Memory B cell (primary cell): ENCODE data around the gene SIK3.

Experiments used
- ATAC-seq: fragments of 150-1000 bp; cut with Tn5 transposase; 2 replicates; pipeline ENCODE4 v1.10.0; 2021; ENCODE audit warnings: low read depth, mild to moderate bottlenecking, moderate library complexity
- DNase-seq, 2 donors: peaks; one replicate each; pipeline ENCODE4 v3.0.0; 2022; ENCODE audit warnings: low spot score in 2 of 2
- H3K27ac Mint-ChIP-seq: one replicate; pipeline ENCODE4 v1.8.0; 2022; ENCODE audit warnings: mild to moderate bottlenecking, moderate library complexity, mixed read lengths
- H3K27me3 Mint-ChIP-seq: one replicate; pipeline ENCODE4 v1.8.0; 2022; ENCODE audit warnings: mixed read lengths
- H3K36me3 Mint-ChIP-seq: one replicate; pipeline ENCODE4 v1.8.0; 2022; ENCODE audit warnings: mild to moderate bottlenecking, mixed read lengths
- H3K4me1 Mint-ChIP-seq: one replicate; pipeline ENCODE4 v1.8.0; 2022; ENCODE audit warnings: mixed read lengths
- H3K4me3 Mint-ChIP-seq: one replicate; pipeline ENCODE4 v1.8.0; 2022; ENCODE audit warnings: mild to moderate bottlenecking, moderate library complexity, mixed read lengths
- H3K9me3 Mint-ChIP-seq: one replicate; pipeline ENCODE4 v1.8.0; 2022; ENCODE audit warnings: mixed read lengths

The SIK3 gene

DNA sequence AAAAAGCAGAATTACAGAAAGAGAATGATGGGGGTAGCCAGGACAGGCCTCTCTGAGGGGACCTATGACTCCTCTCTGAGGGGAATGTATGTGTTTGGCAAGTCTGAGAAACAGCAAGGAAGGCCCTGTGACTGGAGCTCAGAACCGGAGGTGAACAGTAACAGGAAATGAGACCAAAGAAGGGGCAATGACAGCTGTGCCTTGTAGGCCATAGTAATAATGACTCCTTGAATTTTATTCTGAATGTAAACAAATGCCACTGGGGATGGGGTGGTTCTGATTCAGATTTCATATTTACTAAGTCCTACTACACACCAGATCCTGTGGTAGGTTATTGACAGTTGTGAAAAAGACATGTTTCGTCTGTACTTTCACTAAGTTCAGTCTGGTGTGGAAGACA, 208.0 kb downstream of the SIK3 start:
- DNase-seq (no peak), ATAC-seq (no peak)
- H3K9me3 Mint-ChIP-seq, result no peaks in the 10 kb centered on the region
- peaks cover 21% of the 10 kb centered on the region for H3K36me3 Mint-ChIP-seq
- H3K27me3 Mint-ChIP-seq, result no peaks in the 10 kb centered on the region
- no peak overlapping the region for H3K4me3 Mint-ChIP-seq
- H3K27ac Mint-ChIP-seq, result peak overlapping the region; percentile 82
- peaks cover 8% of the 10 kb centered on the region for H3K4me1 Mint-ChIP-seq

DNA sequence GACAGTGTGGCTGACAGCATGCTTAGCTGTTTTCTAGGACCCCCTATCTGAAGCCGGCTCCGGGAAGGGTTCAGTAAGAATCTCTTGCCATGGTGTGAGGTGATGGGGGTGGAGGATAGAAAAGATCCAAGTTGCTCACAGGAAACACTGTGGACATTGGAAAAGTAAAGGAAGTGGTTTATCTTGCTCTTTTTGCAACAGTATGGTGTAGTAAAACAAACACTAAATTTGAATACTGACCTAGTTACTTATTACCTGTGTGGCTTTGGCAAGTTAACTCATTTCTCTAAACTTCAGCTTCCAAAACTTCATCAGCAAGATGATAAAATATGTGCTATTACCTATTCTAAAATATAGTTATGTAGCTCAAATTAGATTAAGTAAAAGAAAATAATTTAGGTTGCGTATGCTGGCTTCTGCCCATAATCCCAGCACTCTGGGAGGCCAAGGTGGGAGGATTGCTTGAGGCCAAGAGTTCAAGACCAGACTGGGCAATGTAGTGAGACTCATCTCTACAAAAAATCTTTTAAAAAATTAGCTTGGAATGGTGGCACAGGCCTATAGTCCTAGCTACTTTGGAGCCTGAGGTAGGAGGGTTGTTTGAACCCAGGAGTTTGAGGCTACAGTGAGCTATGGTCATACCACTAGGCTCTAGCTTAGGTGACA, 209.2 kb downstream of the SIK3 start:
- Mint-ChIP-seq H3K36me3 (peaks cover 18% of the 10 kb centered on the region), H3K4me1 (peaks cover 5% of the 10 kb centered on the region), H3K27me3 (no peaks in the 10 kb centered on the region), H3K9me3 (no peaks in the 10 kb centered on the region), H3K4me3 (no peak overlapping the region), H3K27ac (no peak overlapping the region)
- no peak for DNase-seq
- no peak for ATAC-seq

DNA sequence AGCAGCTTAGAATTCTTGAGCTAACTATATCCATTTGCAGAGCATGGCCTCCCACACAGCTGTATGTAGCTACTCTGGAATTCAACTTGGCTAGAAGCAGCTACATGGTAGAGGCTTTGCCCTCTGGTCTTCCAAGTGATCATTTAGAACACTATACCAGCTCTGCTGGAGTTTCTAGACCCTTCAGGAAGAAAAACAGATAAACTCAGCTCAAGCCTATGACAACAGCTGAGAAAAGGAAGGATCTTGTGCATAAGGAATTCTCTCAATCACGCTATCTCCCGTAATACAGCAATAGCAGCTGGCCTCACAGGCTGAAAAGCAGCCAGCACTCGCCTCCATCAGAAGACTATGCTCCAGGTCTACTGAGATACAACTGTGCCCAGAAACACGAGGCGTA, 210.2 kb downstream of the SIK3 start:
- H3K4me1 Mint-ChIP-seq, result peaks cover 5% of the 10 kb centered on the region
- peaks cover 14% of the 10 kb centered on the region for H3K36me3 Mint-ChIP-seq
- no peak for DNase-seq
- no peaks in the 10 kb centered on the region for H3K9me3 Mint-ChIP-seq
- no peak for ATAC-seq
- H3K27me3 Mint-ChIP-seq, result no peaks in the 10 kb centered on the region
- H3K27ac Mint-ChIP-seq, result peak overlapping the region; percentile 35
- H3K4me3 Mint-ChIP-seq, result no peak overlapping the region

DNA sequence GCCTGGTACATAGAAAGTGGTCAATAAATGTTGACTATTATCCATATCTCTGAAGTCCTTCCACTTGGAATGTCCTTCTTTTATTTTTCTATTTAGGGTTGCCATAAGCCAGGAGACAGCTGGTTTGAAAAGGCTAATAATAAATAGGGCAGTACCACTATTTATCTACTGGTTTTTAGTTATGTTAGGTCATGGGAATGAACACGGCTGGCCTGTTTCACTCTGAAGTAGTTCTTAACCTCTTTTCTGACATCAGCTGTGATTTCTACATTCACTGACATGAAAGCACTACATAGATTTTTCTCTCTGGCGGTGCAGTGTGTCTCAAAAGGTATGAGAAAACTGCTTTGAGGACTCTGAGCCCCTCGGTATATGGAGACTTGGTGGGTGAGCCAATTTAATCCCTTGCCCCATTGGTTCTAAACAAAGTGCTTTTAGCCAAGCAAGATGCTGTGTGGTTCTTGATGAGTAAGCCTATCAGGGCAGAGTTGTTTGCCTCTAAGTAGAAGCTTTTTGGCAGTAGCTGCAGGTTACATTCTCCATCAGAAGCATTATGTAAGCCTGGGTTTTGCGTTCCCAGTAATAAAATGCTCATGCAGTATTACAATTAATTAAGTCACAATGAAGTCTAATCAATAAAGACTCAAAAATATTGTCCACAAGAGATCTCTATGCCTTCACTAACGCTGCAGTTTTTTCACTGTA, 212.1 kb downstream of the SIK3 start:
- no peak for ATAC-seq
- H3K4me1 Mint-ChIP-seq, result peaks cover 5% of the 10 kb centered on the region

DNA sequence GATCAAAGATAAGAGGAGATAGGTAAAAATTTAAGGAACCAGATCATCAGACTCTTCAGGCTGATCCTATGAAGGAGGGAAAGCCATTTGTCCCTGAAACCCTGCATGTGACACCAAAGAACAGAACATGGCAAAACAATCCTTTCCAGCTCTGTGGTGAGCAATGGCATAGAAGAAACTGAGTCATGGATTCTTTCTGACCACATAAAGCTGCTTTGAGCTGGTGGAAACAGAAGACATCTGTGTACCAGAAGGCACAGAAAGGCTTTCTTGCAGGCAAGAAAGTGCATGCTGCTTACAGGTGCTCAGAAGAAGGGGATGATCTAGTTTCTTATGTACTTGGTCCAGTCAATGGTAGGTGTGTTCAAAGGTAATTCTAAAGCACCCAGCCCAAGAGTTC, 215.8 kb downstream of the SIK3 start:
- Mint-ChIP-seq H3K9me3 (no peaks in the 10 kb centered on the region), H3K4me1 (peaks cover 10% of the 10 kb centered on the region), H3K27ac (peak overlapping the region; percentile 18), H3K4me3 (no peak overlapping the region), H3K36me3 (peaks cover 10% of the 10 kb centered on the region), H3K27me3 (no peaks in the 10 kb centered on the region)
- no peak for DNase-seq
- no peak for ATAC-seq

More for the DNA sequence above, 212.1 kb downstream of the SIK3 start:
- Mint-ChIP-seq H3K4me3 (no peak overlapping the region), H3K9me3 (no peaks in the 10 kb centered on the region), H3K27me3 (no peaks in the 10 kb centered on the region), H3K36me3 (peaks cover 4% of the 10 kb centered on the region), H3K27ac (peak overlapping the region; percentile 75)
- DNase-seq, result no peak

DNA sequence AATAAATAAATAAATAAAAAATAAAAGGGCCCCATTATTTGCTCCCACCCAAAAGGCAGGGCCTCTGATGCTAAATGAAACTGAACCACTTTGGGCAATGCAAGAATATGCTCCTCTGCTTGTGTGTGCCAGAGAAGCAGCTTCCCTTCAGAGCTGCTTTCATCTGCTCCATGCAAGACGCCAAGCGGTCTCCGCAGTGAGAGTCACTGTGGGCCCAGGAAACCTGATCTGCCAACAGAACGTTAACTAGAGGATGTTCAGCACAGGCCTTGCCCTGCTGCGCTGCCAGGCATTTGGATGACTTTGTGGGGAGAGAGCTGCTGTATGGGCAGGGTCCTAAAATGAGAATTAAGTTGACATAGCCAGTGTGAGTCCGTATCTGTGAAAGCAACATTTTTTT, 217.1 kb downstream of the SIK3 start:
- Mint-ChIP-seq H3K9me3 (no peaks in the 10 kb centered on the region), H3K4me1 (peaks cover 10% of the 10 kb centered on the region), H3K4me3 (no peak overlapping the region), H3K27me3 (no peaks in the 10 kb centered on the region), H3K27ac (no peak overlapping the region), H3K36me3 (peaks cover 10% of the 10 kb centered on the region)
- DNase-seq (no peak), ATAC-seq (no peak)

DNA sequence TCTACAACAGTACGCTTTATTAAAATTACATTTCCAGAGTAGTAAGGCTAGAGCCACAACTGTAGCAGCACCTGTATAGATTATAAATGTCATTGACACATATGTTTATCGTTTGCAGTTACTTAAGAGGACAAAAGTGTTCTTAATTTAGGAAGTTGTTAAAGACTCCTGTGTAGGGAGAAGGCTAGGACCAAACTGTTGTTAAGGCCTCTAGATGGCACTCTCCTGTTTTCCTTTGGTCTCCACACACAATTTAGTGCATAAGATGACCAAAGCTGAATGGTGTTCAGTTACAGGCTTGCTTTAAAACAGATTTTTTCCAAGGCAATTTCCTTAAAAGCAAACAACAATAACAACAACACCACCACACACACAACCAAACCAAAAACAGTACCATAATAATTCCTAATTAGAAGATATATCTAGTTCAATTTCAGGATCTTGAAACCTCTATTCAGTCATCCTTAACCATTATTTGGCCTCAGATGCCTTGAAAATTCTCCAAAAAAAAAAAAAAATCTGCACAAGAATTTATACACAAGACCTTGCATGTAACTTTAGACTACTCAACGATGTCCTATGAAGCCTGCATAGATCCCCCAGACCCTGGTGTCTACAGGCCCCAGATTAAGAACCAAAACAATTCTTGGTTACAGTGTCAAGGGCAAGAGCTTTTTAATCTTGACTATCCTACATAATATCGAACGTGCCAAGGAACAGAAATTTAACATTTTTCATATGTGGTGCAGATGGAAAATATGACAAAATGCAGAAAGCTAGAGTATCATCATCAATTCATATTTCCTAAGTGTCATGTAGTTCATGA, 218.2 kb downstream of the SIK3 start:
- H3K9me3 Mint-ChIP-seq, result no peaks in the 10 kb centered on the region
- H3K4me1 Mint-ChIP-seq, result peaks cover 10% of the 10 kb centered on the region
- H3K27me3 Mint-ChIP-seq, result no peaks in the 10 kb centered on the region
- peak in 1 of 2 donors; percentile 42 for DNase-seq
- peaks cover 12% of the 10 kb centered on the region for H3K36me3 Mint-ChIP-seq
- no peak overlapping the region for H3K4me3 Mint-ChIP-seq
- peak; percentile 82 for ATAC-seq
- H3K27ac Mint-ChIP-seq, result peak overlapping the region; percentile 18

DNA sequence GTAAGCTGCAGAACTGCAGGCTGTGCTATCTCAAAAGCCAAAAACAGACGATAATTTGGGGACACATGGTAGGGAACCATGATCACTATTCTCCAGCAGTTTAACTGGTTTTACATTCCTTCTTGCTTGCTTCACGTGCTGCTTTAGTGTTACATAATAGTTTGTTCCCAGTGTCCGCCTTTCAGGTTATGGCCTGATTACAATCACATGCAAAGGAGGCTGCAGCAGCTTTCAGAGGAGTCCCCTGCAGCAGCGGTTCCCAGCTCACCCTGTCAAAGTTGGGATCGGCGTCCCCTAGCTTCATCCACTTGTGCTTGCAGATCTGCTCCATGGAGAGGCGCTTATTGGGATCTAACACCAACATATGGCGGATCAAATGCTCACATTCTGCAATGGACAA, 221.6 kb downstream of the SIK3 start:
- ATAC-seq, result no peak
- H3K36me3 Mint-ChIP-seq, result peaks cover 25% of the 10 kb centered on the region

DNA sequence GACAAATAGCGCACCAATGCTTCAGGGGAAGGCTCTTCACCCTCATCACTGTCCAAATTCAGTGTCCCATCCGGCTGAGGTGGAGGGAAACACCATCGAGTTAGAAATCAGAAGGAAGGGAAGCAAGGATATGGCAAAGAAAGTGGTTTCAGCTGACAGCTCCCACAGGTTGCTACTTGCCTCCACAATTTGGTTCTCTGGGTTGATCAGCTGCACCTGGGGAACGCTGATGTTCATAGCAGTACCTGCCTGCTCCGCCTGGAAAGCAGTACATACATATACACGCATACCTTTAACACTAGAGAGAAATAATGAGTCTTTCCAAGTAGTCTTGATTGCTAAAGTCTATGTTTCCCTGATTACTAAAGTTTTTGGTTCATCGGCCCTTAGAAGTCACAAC, 223.0 kb downstream of the SIK3 start:
- no peaks in the 10 kb centered on the region for H3K9me3 Mint-ChIP-seq
- H3K4me3 Mint-ChIP-seq, result no peak overlapping the region
- peaks cover 34% of the 10 kb centered on the region for H3K36me3 Mint-ChIP-seq
- ATAC-seq (no peak), DNase-seq (no peak)
- H3K27ac Mint-ChIP-seq, result no peak overlapping the region
- H3K4me1 Mint-ChIP-seq, result peaks cover 5% of the 10 kb centered on the region
- no peaks in the 10 kb centered on the region for H3K27me3 Mint-ChIP-seq

More for the DNA sequence above, 221.6 kb downstream of the SIK3 start:
- Mint-ChIP-seq H3K27ac (no peak overlapping the region), H3K27me3 (no peaks in the 10 kb centered on the region), H3K4me3 (no peak overlapping the region), H3K9me3 (no peaks in the 10 kb centered on the region), H3K4me1 (peaks cover 10% of the 10 kb centered on the region)
- DNase-seq, result no peak

DNA sequence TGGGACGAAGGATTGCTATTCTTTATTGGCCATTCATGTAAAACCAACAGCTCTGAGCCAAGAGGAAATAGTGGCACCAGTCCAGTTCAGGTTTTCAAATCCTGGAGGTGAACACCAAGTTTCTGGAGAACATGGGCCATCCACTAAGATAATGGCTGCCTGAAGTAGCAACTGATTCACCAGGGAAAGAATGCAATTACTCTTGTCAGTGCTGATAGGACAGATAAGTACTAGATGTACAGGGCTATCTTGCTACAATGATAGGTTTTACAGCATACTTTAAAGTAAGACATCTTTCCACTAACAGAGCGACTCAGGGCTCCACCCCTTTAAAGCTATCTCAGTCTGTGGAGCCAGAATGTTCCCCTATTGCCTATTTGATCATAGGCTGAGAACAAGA, 224.0 kb downstream of the SIK3 start:
- ATAC-seq (no peak), DNase-seq (no peak)
- Mint-ChIP-seq H3K36me3 (peaks cover 40% of the 10 kb centered on the region), H3K27ac (no peak overlapping the region), H3K9me3 (no peaks in the 10 kb centered on the region), H3K27me3 (no peaks in the 10 kb centered on the region), H3K4me1 (no peaks in the 10 kb centered on the region), H3K4me3 (no peak overlapping the region)

DNA sequence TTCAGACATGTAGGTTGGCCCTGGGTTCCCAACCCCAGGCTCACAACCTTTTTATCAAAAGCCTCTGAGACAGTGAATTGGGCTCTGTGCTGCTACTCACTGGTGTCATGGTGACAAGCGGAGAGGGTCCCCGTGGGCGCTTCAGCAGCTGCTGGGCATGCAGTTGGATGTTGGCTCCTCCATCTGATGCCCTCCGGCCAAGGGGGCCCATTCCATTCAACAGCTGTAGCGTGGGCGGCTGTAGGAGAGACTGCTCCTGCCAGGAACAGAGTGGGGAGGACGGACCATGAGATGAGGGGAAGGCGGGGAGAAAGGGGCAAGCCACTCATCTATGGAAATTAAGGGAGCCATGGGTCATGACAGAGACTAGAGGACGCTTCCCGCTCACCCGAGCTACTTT, 224.8 kb downstream of the SIK3 start:
- no peaks in the 10 kb centered on the region for H3K27me3 Mint-ChIP-seq
- DNase-seq (no peak), ATAC-seq (no peak)
- no peaks in the 10 kb centered on the region for H3K4me1 Mint-ChIP-seq
- H3K9me3 Mint-ChIP-seq, result no peaks in the 10 kb centered on the region
- H3K4me3 Mint-ChIP-seq, result no peak overlapping the region
- peaks cover 39% of the 10 kb centered on the region for H3K36me3 Mint-ChIP-seq
- no peak overlapping the region for H3K27ac Mint-ChIP-seq

DNA sequence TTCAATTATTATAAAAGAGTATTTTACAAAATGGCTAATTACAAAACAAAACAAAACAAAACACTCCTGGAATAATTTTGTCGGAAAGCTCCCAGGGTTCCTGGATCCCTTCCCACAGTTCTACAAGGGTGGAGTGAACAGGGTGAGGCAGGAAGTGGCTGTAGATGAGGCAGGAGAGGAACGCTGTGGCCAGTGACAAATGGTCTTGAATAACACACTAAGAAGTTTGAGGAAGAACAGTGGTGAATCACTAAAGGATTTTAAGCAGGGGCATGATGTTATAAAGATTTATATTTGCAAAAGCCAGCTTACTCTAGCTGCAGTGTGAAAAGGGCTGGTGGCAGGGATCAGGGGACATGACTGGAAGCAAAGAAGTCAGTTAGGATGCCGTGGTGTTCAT, 227.0 kb downstream of the SIK3 start:
- Mint-ChIP-seq H3K9me3 (no peaks in the 10 kb centered on the region), H3K36me3 (peaks cover 52% of the 10 kb centered on the region), H3K4me3 (no peak overlapping the region), H3K4me1 (no peaks in the 10 kb centered on the region), H3K27me3 (no peaks in the 10 kb centered on the region), H3K27ac (no peak overlapping the region)
- no peak for DNase-seq
- ATAC-seq, result no peak

DNA sequence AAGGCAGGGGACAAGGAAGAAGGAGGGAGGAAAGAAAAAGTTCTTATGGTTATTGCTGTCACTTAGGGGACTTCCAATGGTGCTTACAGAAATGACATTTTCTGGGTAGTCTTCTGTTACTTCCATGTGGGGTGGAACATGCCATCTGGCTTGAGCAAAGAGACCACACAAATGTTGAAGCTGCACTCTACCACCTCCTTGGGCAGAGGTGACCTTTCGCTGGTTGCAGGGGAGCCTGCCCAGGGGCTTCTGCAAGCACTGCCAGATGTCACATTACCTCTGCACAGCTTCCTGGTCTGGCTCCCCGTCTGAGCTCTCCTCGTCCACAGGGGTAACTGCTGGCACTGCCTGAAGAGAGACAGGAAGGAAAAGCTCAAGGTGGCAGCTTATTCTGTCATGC, 228.2 kb downstream of the SIK3 start:
- peaks cover 55% of the 10 kb centered on the region for H3K36me3 Mint-ChIP-seq

DNA sequence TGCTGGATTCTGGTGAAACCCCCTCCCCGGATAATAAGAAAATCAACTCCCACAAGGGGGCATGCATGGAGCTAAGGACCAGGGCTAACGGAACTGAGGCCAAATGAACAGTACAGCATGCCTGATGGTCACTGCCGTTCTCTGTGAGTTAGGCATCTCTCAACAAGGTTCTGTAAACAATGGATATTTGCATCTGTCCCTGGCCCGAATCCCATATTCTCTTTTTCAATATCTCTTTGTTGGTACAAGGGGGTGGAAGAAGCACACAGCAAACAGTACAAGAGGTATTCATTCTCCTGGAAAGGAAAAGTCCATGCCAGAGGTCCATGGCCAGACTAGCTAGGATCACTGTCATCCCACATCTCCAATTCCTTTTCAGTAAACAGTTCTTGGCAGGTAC, 228.6 kb downstream of the SIK3 start:
- Mint-ChIP-seq H3K36me3 (peaks cover 53% of the 10 kb centered on the region), H3K27ac (no peak overlapping the region), H3K27me3 (no peaks in the 10 kb centered on the region)

More for the DNA sequence above, 228.2 kb downstream of the SIK3 start:
- Mint-ChIP-seq H3K27ac (no peak overlapping the region), H3K9me3 (no peaks in the 10 kb centered on the region), H3K4me3 (no peak overlapping the region), H3K4me1 (no peaks in the 10 kb centered on the region), H3K27me3 (no peaks in the 10 kb centered on the region)
- DNase-seq (no peak), ATAC-seq (no peak)

More for the DNA sequence above, 228.6 kb downstream of the SIK3 start:
- Mint-ChIP-seq H3K4me3 (no peak overlapping the region), H3K4me1 (no peaks in the 10 kb centered on the region), H3K9me3 (no peaks in the 10 kb centered on the region)
- ATAC-seq, result no peak
- DNase-seq, result no peak
